T-helper 1 cell treated with Interleukin-12 subunit alpha and Interleukin-12 subunit beta and Interleukin-4 antibody, amounts not matched to agents 30 ng/mL and 1 ng/mL, for 36 hours (primary cell): ENCODE data around the gene TLR3. TPM values are rescaled to one million over a fixed set of nuclear protein-coding genes. Genes with fewer than 3 reads are reported as not detected.

ENCODE experiments used
- intact Hi-C: fragments of 100-400 bp; cut with micrococcal nuclease; formaldehyde crosslinking; loops from one replicate; pipeline ENCODE4 v1.15.1; 2024
- total RNA-seq: library from RNA; stranded (reverse); gene quantifications from 2 replicates; pipeline ENCODE4 v1.2.3, GENCODE V29; 2022

Gene TLR3
- total RNA-seq, 1 donor from 2014 or later = 0.51 TPM

DNA sequence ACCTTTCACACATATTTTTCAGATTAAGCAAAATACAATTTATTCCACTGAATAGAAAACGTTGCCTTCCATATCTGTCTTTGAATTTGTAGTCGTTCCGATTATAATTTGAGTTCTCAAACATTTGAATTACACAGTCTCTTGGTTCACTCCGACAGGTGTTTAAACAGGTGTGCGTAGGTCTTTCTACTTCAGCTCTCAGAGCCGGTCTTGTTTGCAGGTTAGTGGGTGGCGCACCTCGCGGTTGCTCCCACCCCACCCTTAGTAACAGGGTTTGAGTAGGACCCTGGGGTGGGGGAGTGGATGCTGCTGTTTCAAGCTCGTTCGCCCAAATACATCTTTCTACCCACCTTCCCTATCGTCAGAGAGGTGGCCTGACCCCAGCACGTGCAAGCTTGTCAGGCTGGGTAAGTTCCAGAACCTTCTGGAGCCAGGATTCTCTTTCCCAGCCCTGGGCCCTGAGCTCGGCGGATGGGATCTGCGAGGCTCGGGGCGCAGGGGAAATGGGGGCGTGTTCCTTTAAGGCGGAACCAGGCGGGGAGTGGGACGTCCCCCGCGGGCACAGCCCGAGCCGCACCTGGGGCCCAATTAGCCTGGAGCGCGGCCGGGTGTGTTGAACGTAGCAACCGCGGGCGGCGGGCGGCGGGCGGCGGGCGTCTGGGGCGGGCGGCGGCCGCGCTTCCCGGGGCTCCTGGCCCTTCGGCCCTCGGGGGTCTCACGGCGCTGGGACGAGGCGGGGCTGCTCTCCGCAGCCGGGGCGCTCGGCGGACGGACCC, 35.3 kb downstream of the TLR3 start, which contains the start of gene FAM149A:
Gene FAM149A, plus strand, starts transcription at position 591 of the 776 bp plus-strand sequence.
- intact Hi-C loops = no loop called here

DNA sequence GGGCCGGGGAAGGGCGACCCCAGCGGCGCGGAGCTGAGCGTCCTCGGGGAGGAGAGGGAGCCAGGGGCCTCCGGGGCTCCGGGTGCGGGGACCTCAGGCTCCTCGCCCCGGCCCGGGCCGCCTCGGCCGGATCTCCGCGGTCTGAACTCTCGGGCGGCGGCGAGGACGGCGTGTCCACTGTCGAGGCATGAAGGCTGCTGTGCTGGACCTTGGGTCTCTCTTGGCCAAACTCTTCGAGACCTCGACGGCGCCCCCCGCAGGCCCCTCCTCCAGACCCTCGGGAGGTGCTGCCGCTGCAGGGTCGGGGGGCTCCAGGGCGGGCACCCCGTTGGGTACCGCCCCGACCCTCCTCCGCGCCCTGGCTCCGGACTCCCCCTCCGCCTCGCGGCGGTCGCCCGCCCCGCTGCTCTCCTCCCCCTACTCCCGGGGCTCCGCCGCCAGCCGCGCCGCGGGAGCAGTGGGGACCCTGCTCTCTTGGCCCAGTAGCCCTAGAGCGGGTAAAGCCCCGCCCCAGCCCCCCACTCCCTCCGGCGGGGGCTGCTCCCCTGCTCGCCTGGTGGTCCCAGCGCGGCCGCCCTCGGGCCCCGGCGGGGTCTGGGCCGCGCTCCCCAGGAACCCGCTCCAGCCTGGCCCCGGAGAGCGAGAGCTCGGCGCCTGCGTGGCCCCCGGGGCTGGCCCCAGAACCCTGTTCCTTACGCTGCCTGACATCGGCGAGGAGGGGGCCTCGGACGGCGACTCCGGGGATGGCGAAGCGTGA, 36.1 kb downstream of the TLR3 start:
- intact Hi-C loops = no loop called here

DNA sequence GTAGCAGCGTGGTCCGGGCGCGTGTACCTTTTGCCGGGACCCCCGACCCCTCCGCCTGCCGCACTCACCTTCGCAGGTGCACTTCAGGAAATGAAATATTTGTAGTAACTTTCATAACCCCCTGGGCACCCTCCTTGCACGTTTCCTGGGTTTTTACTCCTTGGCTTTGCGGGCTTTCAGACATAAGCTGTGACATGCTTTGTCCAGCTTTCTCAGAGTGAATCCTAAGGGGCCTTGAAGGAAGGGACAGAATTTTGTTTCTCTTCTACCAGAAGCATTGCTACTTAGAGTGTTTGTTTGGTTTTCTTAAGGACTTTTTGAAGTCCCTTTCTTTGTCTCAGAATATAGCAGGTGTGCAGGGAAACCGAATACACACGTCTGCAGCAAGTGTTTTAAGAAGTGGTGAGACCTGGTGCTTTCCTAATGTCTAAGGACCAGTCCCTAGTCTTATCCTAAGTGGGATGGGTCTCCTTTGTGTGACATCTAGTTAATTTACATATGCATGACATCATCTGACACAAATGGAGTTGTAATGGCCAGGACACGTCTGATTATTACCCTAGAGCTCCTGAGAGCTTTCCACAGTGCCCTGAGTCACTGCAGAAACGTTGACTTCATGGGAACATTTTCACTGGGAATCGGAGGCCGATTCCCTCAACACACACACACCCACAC, 36.8 kb downstream of the TLR3 start:
- intact Hi-C loops = no loop called here

DNA sequence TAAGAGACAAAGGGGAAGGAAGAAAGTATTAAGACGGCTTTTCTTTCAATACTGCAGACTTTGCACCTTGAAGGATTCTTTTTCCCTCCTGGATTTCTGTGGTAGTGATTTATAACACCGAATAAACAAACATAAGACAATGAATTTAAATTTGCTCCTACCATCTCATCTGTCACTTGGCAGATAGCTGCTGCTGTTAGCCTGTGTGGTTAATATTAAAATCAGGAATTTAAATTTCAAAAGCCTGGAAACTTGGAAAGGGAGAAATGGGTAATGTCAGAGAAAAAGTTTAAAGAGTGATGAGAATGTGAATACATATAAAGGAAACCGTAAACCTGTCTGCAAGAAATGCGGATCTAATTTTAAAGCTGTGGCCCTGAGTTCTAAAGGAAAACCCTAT, 39.0 kb downstream of the TLR3 start:
- intact Hi-C loops = no loop called here

DNA sequence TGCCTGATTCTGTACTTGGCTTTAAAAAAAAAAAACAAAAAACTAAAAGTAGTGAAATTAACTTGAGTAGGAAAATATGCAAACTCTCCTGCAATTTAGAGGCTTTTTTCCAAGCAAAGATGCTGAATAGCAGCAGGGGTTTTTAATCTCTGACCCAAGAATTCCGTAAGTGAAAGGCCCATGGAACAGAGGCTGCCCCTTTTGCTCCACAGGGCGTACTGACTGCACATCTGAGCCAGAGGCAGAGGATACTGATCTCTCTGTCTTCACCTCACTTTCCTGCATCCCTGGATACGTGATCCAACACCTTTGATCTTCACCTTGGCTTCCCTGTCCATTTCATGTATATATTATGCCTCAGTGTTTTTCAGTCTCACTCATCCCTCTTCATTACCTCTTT, 39.4 kb downstream of the TLR3 start:
- intact Hi-C loops = no loop called here

DNA sequence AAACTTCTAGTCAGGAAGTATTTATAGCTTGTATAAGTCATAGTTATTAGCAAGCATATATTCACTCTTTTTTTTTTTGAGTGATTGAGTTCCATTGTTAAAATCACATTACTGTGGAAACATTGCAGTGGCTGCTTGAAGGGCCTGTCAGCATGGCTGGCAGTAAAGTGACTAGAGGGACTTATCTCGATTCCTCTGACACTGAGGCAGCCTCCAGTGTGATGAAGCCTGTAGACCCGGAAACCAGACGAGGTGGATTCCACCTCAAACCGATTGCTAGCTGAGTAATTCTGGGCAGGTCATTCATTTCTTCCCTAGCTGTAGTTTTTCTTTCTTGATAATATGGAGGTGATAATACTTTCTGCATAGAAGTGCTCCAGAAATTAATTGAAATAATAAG, 40.3 kb downstream of the TLR3 start:
- intact Hi-C loops = no loop called here

DNA sequence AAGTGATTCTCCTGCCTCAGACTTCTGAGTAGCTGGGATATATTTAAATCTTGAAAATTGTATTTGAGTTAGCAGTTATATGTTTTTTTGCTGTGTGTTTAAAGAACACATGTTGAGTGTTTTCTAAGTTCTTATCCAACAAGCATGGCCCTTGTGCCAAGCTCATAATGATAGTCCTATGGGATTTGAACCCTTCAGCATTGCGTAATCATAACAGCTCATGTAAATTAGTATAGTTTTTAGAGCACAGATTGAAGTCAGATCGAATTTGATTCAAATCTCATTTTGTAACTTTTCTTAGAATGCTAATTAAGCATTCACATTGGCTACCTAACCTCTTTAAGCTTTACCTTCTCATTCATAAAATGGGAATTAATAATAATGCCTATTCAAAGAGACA, 47.7 kb downstream of the TLR3 start:
- intact Hi-C loops = no loop called here

DNA sequence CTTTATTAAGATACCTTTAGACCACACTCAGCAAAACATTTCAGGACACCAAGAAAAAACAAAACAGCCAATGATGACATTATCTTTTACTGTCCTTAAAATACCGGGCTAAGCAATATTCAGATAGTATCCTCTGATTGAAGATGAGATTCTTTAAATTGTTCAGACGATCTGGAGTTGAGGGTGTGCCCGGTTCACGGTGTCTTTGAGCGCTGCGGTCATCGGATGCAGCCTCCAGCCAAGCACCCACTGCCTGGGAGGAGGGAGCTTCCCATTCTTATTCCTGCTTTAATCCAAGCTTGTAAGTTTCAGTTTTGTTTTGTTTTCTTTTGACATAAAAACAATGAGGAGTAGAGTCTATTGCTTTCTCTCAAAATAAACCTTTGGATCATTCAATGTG, 49.6 kb downstream of the TLR3 start:
- intact Hi-C loops = no loop called here

DNA sequence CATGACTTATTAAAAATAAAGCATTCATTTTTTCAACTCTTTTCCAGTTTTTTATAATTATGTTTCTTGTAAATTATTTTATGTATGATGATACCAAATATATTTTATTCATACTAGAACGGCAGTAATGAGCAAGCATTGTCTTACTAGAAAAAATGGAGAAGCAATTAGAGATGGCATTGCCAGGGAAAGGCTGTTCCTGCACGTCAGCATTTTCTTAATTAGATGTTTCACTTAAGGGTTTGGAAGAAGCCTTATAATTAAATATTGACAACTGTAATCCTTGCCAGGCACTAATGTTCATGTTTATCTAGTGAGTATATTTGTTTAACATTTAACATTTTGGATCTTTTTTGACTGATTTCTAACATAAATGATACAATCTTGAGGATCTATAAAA, 52.1 kb downstream of the TLR3 start:
- intact Hi-C loops = no loop called here

DNA sequence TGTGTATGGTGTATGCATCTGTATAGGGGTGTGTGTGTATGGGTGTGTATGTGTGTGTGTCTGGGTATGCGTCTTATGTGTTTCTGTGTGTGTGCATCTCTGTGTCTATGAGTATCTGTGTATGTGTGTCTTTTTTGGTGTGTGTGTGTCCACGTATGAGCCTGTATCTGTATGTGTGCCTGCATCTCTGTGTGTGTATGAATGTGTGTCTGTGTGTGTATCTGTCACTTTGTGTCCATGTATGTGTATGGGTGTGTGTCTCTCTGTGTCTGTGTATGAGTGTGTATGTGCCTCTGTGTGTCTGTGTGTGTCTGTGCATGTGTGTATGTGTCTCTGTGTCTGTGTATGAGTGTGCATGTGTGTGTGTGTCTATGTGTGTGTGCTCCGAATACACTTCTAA, 59.9 kb downstream of the TLR3 start:
- intact Hi-C loops = no loop called here

DNA sequence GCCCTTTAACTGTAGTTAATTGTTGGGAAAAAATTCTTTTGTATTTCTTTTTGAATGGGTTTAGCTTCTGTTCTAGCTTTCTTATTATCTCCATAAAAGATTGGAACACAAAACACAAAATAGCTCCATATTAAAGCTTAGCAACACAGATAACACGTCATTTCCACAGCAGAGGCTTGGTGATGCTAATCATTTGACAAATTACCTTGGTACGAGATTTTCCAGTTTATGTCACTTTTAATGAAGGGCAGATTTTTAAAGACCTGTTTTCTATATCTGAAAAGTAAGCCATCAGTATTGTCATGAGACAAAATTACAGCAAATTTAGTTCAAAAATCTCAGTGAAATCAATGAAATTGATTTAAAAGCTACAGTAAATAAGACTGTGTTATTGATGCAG, 63.0 kb downstream of the TLR3 start:
- intact Hi-C loops = loop anchor here (10.0 kb wide), 1 partner anchor 97 kb away; no protein-coding TSS in a partner anchor

DNA sequence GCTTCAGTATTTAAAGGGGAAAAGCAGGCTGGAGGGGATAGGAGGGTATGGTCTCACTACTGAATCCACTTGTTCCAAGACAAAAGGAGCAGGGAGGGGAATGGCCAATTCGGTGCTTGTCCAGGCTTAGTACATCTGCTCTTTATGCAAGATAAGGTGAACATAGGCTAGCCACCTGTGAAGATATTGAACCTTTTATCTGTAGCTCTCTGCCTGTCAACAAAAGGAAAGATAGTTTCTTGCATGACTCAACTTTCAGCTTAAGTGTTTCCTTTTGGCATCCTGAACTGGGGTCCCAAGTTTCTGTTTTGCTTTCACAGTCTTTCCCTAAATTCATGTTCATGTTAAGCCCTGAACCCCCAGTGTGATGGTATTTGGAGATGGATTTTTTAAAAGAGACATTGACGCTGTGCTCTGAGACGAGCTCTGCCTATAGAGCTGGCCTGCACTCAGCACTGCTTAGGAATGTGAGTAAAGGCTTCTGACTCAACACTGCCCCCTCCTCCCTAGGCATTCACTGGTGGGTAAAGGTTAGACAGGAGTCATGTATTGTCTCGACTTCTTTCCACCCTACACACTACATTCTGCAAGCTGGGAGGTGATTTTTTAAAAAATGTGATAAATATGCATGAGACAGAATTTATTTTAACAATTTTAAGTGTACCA, 63.8 kb downstream of the TLR3 start:
- intact Hi-C loops = loop anchor here (10.0 kb wide), 1 partner anchor 98 kb away; no protein-coding TSS in a partner anchor

DNA sequence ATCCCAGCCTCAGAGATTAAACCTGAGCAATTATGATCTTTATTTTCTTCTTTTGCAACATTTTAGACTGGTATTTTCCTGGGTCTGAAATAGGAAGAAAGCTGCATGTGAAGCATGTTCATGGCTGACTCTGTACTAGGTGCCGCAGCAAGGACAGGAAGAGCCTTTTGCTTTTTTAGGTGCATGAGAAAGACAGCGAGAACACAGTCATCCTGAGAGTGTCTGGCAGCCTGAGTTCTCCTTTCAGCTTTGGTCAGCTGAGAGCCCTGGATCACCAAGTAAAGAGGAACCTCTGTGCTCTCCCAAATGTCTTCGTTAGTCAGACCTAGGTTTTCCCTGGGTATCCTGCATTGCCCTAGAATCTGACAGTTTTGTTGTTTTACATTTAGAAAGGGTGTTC, 65.3 kb downstream of the TLR3 start:
- intact Hi-C loops = loop anchor here (10.0 kb wide), 1 partner anchor 99 kb away; no protein-coding TSS in a partner anchor

DNA sequence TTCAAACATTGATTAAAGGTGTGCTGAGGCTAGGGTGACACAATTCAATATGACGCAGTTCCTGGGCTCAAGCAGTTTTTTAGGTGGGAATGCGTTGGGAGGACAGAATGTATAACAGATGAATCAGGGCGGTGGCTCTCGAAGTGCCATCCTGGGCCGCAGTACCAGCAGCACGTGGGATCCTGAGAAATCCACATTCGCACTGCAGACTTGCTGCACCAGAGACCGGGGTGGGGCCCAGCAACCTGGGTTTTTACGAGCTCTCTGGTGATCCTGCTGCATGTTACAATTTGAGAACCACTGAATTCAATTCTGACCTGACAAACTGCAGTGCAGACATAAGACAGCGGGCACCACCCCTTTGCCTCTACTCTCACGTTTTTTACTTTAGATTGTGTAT, 65.9 kb downstream of the TLR3 start:
- intact Hi-C loops = loop anchor here (10.0 kb wide), 1 partner anchor 100 kb away; no protein-coding TSS in a partner anchor

DNA sequence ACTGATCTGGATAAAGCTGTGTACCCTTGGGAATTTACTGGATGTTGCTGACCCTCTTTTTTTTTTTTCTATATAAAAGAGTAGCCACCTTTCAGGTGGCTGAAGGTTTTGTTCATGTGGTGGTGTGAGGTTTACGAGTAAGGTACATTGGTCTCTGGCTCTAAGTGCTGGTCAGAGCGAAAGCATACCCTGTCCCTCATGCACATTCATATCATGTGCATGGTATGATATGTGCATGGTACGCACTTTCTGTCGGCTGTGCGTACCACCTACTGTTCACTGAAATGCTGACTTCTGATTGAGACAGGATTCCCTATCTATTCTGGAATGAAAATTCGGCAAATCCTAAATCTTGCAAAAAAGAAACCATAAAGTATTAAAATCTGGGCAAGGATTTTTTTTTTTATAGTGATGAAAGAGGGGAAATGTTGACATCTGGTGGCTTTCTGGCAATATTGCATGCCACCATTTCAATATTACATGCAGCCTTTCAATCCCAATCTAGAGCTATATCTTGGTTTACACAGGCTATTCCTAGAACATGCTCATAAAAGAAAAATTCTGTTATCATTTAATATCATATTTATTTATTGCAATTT, 68.3 kb downstream of the TLR3 start:
- intact Hi-C loops = loop anchor here (1.0 to 10.0 kb wide), 3 partner anchors 69 to 496 kb away; no protein-coding TSS in a partner anchor

Other genes starting within 250 kb of the TLR3 start
- 0.61 and 0.78 TPM in 2 replicates for gene FAM149A, start 35.5 kb downstream of the TLR3 start, total RNA-seq
- 25.4 and 25.9 TPM in 2 replicates for gene CYP4V2, start 122.4 kb downstream of the TLR3 start, total RNA-seq
- gene KLKB1, start 158.4 kb downstream of the TLR3 start, total RNA-seq = 0.46 and 0.64 TPM in 2 replicates
- gene F11, start 197.0 kb downstream of the TLR3 start, total RNA-seq = 0.10 TPM in 1 of 2 replicates, not detected in the other